Right lobe of liver (tissue), 6 donors: Measurements from ENCODE around the gene COMT. TPM values are rescaled to one million over a fixed set of nuclear protein-coding genes. Genes with fewer than 3 reads are reported as not detected.

ENCODE experiments used
- ATAC-seq, 4 donors: fragments of 200-7000 bp; cut with Tn5 transposase; one replicate each; pipeline ENCODE4 v1.9.1; 2020; ENCODE audit warnings: mild to moderate bottlenecking in 4 of 4, moderate library complexity in 4 of 4
- DNase-seq, 3 donors: peaks; one replicate each; pipeline ENCODE4 v3.0.0-alpha.2; 2020
- H3K27ac ChIP-seq, 3 donors: fragments of 200-600 bp; one replicate each; pipeline ENCODE4 v1.8.0; 2022
- H3K27me3 ChIP-seq, 2 donors: fragments of 200-600 bp; one replicate each; pipeline ENCODE4 v1.8.0; 2022
- H3K36me3 ChIP-seq, 4 donors: fragments of 200-600 bp; sonication (generic) in 1 of 4; one replicate each; pipeline versions ENCODE4 v1.5.1 to v1.8.0; 2017 to 2022; ENCODE audit warnings: control low read depth in 1 of 4
- H3K4me1 ChIP-seq, 4 donors: fragments of 200-600 bp; sonication (generic) in 1 of 4; one replicate each; pipeline versions ENCODE4 v1.5.1 to v1.8.0; 2017 to 2022; ENCODE audit warnings: control low read depth in 1 of 4
- H3K4me3 ChIP-seq, 3 donors: fragments of 200-600 bp; one replicate each; pipeline ENCODE4 v1.8.0; 2022
- H3K9me3 ChIP-seq, 4 donors: fragments of 200-600 bp; sonication (generic) in 1 of 4; one replicate each; pipeline versions ENCODE4 v1.5.1 to v1.8.0; 2017 to 2022; ENCODE audit warnings: control low read depth in 1 of 4
- POLR2A ChIP-seq: fragments of 450-650 bp; IDR thresholded peaks from one replicate; pipeline ENCODE4 v1.6.1; 2017; ENCODE audit warnings: antibody characterized with exemption, mild to moderate bottlenecking
- WGBS: methylation state at CpG from one replicate; pipeline ENCODE4 v1.1.6; 2018; ENCODE audit warnings: low coverage, low lambda C conversion rate; ENCODE audit not compliant: insufficient coverage; ENCODE audit errors: missing lambda C conversion rate; 5-methylcytosine and 5-hydroxymethylcytosine counted together
- intact Hi-C, 2 donors: fragments of 100-400 bp; cut with DNase I; formaldehyde crosslinking; loops; one replicate each; pipeline versions ENCODE4 v1.11.2 to v1.14.1; 2022
- total RNA-seq, 6 experiments: library from RNA; depleted of rRNA in 2 of 6; stranded (reverse); fragments of >200 nt in 2 of 6; fragmentation: NEBNext Ultra II Directional in 3 of 6; extraction: Animal tissue kit (Norgen Biotek cat#: 25700) in 3 of 6; gene quantifications; one replicate each; pipeline versions ENCODE4 v1.1.0 to v1.2.4, GENCODE V29; 2016 to 2023
- TF ChIP-seq, protein P1 (sequence below), 4 donors: fragments of 200-600 bp in 3 of 4; fragments of 450-650 bp in 1 of 4; IDR thresholded peaks; one replicate each; pipeline versions ENCODE4 v1.5.1 to v1.8.0; 2016 to 2022; ENCODE audit warnings: antibody characterized with exemption in 4 of 4, mild to moderate bottlenecking in 2 of 4
- donor health status: DM: no; HTN: yes; CAD: no.
- donor health status: DM: no; HTN: no; CAD: no.
- donor health status: DM: no; HTN: no; CAD: no.
- donor health status: DM: no; HTN: yes; CAD: no.
- donor health status: DM: no; HTN: yes; CAD: no.

The COMT gene
- total RNA-seq, 6 experiments from 2014 or later, result 144 to 270 (median 200) TPM

DNA sequence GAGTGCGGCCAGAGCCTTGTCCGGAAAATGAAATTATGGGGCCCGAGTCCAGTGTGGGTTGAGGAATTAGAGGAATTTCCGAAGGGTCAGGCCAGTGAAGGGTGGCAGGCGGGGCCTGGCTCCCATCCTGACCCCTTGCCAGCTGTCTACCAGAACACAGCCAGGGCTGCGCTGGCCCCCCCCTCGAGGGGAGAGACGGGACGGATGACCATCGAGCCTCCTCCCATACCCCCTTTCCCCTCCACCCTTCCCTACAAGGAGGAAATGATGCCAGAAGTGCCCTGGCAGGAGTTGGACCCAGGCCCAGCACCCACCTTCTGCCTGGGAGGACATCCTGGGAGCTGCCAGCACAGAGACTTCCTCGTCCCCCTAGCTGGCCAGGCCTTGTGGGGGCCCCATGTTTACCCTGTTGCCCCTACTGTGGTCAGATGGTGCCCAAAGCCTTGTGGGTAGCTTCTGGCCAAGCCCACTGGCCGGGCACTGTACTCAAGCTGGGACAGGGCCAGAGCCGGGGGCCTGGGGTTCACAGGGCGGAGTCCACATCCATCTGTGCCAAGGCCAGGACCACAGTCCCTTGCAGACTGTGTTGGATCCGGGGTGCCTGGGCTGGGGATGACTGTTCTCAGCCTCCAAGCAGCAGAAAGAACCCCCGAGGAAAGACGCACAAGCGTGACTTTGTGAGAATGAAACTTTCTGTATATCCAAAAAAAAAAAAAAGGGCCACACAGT, 54.2 kb downstream of the COMT start:
- TF ChIP-seq, protein P1, sequence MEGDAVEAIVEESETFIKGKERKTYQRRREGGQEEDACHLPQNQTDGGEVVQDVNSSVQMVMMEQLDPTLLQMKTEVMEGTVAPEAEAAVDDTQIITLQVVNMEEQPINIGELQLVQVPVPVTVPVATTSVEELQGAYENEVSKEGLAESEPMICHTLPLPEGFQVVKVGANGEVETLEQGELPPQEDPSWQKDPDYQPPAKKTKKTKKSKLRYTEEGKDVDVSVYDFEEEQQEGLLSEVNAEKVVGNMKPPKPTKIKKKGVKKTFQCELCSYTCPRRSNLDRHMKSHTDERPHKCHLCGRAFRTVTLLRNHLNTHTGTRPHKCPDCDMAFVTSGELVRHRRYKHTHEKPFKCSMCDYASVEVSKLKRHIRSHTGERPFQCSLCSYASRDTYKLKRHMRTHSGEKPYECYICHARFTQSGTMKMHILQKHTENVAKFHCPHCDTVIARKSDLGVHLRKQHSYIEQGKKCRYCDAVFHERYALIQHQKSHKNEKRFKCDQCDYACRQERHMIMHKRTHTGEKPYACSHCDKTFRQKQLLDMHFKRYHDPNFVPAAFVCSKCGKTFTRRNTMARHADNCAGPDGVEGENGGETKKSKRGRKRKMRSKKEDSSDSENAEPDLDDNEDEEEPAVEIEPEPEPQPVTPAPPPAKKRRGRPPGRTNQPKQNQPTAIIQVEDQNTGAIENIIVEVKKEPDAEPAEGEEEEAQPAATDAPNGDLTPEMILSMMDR (IDR thresholded peaks at IDR 0.05), result no peak
- TF ChIP-seq POLR2A, result no peak
- no peaks in the 10 kb centered on the region for H3K27me3 ChIP-seq
- intact Hi-C loops, result no loop called here
- DNase-seq (peak in 1 of 3 donors; percentile 52), ATAC-seq (no peak)
- 60% methylated on average over 7 of the region's 18 CpGs for WGBS
- H3K36me3 ChIP-seq, result no peaks in the 10 kb centered on the region
- peaks cover 0 to 40% (median 11%) of the 10 kb centered on the region in 4 donors for H3K4me1 ChIP-seq
- no peak overlapping the region for H3K27ac ChIP-seq
- H3K4me3 ChIP-seq, result no peak overlapping the region
- no peaks in the 10 kb centered on the region for H3K9me3 ChIP-seq

DNA sequence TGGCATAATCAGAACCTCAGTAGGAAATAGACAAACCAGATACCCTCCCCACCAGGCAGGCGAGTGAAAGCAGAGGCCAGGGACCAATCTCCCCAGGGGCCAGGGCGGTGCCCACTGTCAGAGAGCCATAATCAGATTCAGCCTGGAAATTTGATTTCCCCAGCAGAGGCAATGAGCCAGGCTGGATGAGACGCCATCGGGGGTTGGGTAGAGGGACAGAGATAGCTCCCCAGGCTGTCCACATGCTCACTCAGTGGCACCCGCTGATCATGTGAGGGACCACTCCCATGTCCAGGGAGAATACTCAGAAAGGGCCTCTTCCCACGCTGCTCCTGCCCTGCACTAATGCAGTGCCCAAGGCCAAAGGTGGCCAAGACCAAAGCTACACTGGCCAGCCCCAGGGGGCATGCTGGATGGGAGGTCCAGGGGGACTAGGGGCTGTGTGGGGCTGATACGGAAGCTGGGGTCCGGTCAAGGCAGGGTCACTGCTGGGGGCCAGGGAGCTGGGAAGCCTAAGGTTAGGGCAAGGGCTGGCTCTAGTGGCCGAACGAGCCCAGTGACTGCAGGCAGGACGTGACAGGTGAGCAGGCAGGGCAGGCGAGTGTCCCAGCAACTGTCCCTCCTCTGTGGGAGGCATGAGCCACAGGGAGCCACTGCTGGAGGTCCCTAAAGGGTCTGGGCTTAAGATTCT, 55.3 kb downstream of the COMT start:
- no peak for TF ChIP-seq POLR2A
- TF ChIP-seq, protein P1 (IDR thresholded peaks at IDR 0.05), result no peak
- WGBS, result 72% methylated on average over 5 of the region's 12 CpGs
- Histone ChIP-seq H3K9me3 (no peaks in the 10 kb centered on the region), H3K36me3 (no peaks in the 10 kb centered on the region), H3K4me3 (no peak overlapping the region), H3K27ac (no peak overlapping the region), H3K4me1 (peaks cover 0 to 40% (median 11%) of the 10 kb centered on the region in 4 donors), H3K27me3 (no peaks in the 10 kb centered on the region)
- peak in 1 of 3 donors; percentile 48 for DNase-seq
- ATAC-seq, result no peak
- intact Hi-C loops, result no loop called here

DNA sequence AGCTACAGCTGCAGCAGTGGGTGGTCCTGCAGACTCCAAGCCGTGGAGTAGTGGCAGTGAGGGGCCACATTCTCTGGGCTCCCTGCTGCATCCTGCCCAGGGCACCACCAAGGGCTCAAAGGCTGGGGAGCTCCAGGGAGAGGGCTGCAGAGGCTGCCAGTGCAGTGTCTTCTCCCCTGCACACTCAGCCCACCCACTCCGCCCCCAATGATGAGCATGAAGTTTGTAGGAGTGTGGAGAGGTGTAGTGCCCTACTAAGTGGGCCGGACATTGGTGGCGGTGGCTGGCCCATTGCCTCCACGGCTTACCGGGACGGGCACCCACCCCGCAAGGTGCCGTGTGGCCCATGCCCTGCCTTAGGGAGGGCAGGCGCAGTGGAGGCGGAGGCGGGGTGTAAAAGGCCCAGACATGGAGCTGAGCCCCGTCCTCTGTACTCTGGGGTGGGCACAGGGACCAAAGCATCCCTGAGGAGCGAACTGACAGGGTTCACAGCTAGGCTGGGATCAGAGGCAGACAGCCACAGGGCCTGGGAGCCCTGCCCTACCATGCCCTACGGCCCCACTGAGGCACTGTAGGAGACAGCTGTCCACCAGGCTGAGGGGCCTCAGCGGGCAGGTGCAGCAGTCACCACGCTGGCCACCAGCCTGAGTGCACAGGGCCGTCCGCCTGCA, 56.1 kb downstream of the COMT start:
- no peak for TF ChIP-seq POLR2A
- TF ChIP-seq, protein P1 (IDR thresholded peaks at IDR 0.05), result no peak
- DNase-seq (peak in 1 of 3 donors; percentile 43), ATAC-seq (no peak)
- no peak overlapping the region for H3K4me3 ChIP-seq
- no peaks in the 10 kb centered on the region for H3K9me3 ChIP-seq
- H3K36me3 ChIP-seq, result no peaks in the 10 kb centered on the region
- no peaks in the 10 kb centered on the region for H3K27me3 ChIP-seq
- H3K4me1 ChIP-seq, result peaks cover 0 to 38% (median 11%) of the 10 kb centered on the region in 4 donors
- no peak overlapping the region for H3K27ac ChIP-seq
- no CpG with 5 or more reads among the region's 19 CpGs for WGBS
- intact Hi-C loops, result no loop called here

DNA sequence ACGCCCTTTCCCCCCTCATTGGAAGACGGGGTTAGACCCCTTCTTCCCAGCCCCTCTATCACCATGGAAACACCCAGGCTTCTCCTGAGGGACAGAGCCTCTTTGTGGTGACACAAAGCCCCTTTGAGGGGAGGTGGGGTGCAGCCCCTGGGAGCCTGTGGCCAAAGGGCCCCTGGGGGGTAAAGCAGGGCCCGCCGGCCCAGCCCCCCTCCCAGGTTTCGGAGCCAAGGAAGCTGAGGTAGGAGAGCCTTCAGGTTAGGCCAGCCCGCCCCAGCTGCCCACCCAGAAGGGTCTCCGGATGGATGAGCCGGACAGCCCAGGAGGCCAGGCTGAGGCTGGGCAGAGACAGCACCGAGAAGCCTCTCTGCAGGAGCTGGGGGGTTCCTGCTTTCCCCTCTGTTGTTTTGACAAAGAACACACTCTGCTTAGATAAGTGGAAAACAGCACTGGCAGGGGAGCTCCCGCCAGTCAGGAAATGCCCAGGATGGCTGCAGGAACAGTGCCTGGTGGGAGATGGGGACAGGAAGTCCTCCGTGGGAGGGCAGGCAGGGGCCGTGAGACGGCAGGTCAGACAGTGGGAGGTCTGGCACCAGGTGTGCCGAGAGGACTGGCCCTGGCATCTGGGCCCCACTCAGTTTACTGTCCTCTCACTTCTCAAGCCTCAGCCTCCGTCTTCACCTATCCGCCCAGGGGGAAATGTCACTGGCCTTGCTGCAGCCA, 56.8 kb downstream of the COMT start:
- intact Hi-C loops, result no loop called here
- no peaks in the 10 kb centered on the region for H3K27me3 ChIP-seq
- TF ChIP-seq POLR2A, result no peak
- TF ChIP-seq, protein P1 (IDR thresholded peaks at IDR 0.05), result no peak
- no peak overlapping the region for H3K27ac ChIP-seq
- peaks cover 0 to 1% (median 0%) of the 10 kb centered on the region in 4 donors for H3K9me3 ChIP-seq
- DNase-seq (peak in 1 of 3 donors; percentile 40), ATAC-seq (peak in 1 of 4 donors; percentile 3)
- 30% methylated on average over 4 of the region's 16 CpGs for WGBS
- H3K36me3 ChIP-seq, result no peaks in the 10 kb centered on the region
- H3K4me3 ChIP-seq, result no peak overlapping the region
- peaks cover 0 to 31% (median 11%) of the 10 kb centered on the region in 4 donors for H3K4me1 ChIP-seq
